Endothelial cell (in vitro differentiated cells): ENCODE measurements around the gene ALOX5. TPM values are rescaled to one million over a fixed set of nuclear protein-coding genes. Genes with fewer than 3 reads are reported as not detected.

Experiments used
- DNase-seq: peaks from one replicate; pipeline ENCODE4 v3.0.0; 2021; ENCODE audit warnings: low spot score
- H3K27ac Mint-ChIP-seq: one replicate; pipeline ENCODE4 v1.8.0; 2021; ENCODE audit warnings: mixed read lengths, inconsistent platforms; ENCODE audit not compliant: unreplicated experiment
- H3K27me3 Mint-ChIP-seq: one replicate; pipeline ENCODE4 v1.8.0; 2021; ENCODE audit warnings: mild to moderate bottlenecking, moderate library complexity, mixed read lengths, inconsistent platforms; ENCODE audit not compliant: unreplicated experiment
- H3K36me3 Mint-ChIP-seq: one replicate; pipeline ENCODE4 v1.8.0; 2021; ENCODE audit warnings: mild to moderate bottlenecking, low read depth, mixed read lengths, inconsistent platforms; ENCODE audit not compliant: unreplicated experiment
- H3K4me1 Mint-ChIP-seq: one replicate; pipeline ENCODE4 v1.8.0; 2021; ENCODE audit warnings: mild to moderate bottlenecking, mixed read lengths, inconsistent platforms; ENCODE audit not compliant: unreplicated experiment
- H3K4me3 Mint-ChIP-seq: one replicate; pipeline ENCODE4 v1.8.0; 2021; ENCODE audit warnings: mild to moderate bottlenecking, mixed read lengths, inconsistent platforms; ENCODE audit not compliant: unreplicated experiment
- H3K9me3 Mint-ChIP-seq: one replicate; pipeline ENCODE4 v1.8.0; 2021; ENCODE audit warnings: mixed read lengths, inconsistent platforms; ENCODE audit not compliant: unreplicated experiment
- total RNA-seq: library from RNA; stranded (reverse); fragmentation: NEBNext Ultra II Directional; extraction: Animal tissue kit (Norgen Biotek cat#: 25700); gene quantifications from one replicate; pipeline ENCODE4 v1.2.1, GENCODE V29; 2021; ENCODE audit not compliant: unreplicated experiment
- TF ChIP-seq, protein P1 (sequence below): fragments of 200-600 bp; sonication (generic); IDR thresholded peaks from one replicate; pipeline ENCODE4 v1.5.0; 2021; ENCODE audit warnings: antibody characterized with exemption; ENCODE audit not compliant: unreplicated experiment

Gene ALOX5
- total RNA-seq, 1 donor from 2014 or later = 0.18 TPM

DNA sequence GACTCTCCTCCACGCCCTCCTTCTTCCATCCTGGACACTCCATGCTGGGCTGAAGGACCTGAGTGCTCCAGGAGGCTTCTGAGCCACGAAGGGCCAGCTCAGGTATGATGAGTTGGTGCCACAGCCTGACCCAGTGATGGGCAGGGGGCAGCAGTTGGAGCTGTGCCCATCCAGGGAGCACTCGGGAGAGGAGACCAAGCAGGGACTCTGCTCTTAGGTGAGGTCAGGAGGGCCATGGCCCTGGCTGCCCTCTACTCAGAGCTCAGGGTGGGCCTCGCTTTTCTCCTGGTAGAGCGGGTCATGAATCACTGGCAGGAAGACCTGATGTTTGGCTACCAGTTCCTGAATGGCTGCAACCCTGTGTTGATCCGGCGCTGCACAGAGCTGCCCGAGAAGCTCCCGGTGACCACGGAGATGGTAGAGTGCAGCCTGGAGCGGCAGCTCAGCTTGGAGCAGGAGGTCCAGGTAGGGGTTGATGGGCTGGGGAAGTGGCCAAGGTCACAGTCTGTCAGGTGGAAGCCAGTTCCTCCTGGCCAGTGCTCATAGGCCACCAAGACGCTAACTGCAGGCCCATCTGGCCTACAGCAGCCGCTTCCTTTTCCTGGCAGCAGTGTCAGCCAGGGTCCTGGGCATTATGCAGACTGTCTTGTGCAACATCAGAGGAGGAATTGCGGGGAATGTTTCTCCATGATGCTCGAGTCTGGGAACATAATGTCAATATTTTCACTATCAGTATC lies 50.8 kb downstream of the ALOX5 start:
- TF ChIP-seq, protein P1, sequence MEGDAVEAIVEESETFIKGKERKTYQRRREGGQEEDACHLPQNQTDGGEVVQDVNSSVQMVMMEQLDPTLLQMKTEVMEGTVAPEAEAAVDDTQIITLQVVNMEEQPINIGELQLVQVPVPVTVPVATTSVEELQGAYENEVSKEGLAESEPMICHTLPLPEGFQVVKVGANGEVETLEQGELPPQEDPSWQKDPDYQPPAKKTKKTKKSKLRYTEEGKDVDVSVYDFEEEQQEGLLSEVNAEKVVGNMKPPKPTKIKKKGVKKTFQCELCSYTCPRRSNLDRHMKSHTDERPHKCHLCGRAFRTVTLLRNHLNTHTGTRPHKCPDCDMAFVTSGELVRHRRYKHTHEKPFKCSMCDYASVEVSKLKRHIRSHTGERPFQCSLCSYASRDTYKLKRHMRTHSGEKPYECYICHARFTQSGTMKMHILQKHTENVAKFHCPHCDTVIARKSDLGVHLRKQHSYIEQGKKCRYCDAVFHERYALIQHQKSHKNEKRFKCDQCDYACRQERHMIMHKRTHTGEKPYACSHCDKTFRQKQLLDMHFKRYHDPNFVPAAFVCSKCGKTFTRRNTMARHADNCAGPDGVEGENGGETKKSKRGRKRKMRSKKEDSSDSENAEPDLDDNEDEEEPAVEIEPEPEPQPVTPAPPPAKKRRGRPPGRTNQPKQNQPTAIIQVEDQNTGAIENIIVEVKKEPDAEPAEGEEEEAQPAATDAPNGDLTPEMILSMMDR = no peak
- no peak overlapping the region for H3K27ac Mint-ChIP-seq
- no peaks in the 10 kb centered on the region for H3K9me3 Mint-ChIP-seq
- peaks cover 3% of the 10 kb centered on the region for H3K36me3 Mint-ChIP-seq
- DNase-seq = no peak
- no peak overlapping the region for H3K4me3 Mint-ChIP-seq
- H3K27me3 Mint-ChIP-seq = peaks cover 16% of the 10 kb centered on the region
- H3K4me1 Mint-ChIP-seq = peaks cover 3% of the 10 kb centered on the region

DNA sequence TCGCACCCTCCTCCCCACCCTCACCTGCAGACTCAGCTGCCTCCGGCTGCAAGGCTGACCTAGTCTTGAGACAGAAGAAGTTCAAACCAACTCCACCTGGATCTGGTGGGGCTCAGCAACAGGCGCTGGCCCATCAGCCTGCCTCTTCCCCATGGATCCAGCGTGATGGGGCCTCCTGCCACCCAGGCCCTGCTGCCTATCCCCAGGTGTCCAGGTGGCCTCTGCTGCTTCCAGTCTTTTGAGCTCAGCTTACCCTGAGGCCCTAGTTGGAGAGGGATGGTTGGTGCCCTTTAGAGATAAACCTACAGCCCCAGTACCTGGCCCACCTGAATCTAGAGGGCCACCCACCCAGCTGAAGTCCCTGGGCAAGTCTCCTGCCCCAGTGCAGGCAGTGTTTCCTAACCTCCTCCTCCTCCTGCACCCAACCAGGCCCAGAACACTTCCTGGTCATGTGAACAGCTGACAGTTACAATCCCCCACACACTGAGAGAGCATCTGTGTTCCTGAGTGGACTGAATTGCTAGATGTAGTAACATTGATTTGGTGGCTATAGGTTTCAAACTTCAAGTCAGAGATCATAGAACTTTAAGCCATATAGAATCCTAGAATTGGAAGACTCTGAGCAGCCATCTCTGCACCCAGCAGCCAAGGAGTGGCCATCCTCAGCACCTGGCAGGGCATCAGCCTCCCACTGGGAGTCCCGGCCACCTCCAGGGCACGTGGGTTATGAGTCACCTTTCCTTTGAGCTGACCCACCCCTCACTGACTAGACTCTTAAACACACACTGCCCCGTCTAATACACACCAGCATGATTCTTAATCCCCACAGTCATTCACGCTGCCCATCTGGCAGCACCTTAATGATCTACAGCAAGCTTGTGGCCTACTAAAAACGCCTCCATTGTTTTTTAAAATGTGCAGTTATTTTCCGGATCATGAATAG lies 51.9 kb downstream of the ALOX5 start:
- Mint-ChIP-seq H3K27me3 (peaks cover 12% of the 10 kb centered on the region), H3K4me3 (no peak overlapping the region), H3K27ac (no peak overlapping the region), H3K36me3 (peaks cover 3% of the 10 kb centered on the region), H3K4me1 (no peaks in the 10 kb centered on the region), H3K9me3 (no peaks in the 10 kb centered on the region)
- DNase-seq = no peak
- TF ChIP-seq, protein P1 = no peak

DNA sequence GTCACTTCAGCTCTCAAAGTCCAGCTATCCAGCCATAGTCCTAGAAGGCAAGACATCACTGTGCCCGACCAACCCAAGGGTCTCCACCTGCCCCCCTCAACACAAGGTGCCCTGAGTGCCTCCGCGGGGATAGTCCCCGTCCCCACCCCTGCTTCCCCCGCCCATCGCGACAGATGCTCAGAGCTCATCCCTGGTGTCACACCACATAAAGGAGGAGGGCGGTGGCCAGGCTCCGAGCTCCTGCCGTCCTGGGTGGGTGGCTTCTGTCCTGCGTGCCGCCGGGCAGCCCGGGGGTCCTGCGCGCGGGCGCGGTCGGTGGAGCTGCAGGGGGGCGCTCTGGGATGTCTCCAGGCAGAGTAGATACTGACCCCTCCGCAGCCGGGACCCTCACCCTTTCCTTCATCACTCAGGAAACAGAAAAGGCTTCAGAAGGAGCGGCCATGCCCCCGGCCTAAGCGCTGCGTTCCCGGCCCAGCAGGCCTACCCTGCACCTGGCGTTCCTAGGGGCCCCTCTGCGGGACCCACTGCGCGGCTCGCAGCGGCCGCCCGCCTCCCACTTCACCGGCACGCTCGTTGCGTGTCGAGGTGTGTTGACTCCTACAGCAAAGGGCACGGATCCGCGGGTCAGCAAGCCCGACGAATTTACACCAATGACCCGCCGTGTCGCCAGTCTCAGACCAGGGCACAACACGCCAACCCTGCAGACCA lies 53.4 kb downstream of the ALOX5 start:
- no peaks in the 10 kb centered on the region for H3K9me3 Mint-ChIP-seq

DNA sequence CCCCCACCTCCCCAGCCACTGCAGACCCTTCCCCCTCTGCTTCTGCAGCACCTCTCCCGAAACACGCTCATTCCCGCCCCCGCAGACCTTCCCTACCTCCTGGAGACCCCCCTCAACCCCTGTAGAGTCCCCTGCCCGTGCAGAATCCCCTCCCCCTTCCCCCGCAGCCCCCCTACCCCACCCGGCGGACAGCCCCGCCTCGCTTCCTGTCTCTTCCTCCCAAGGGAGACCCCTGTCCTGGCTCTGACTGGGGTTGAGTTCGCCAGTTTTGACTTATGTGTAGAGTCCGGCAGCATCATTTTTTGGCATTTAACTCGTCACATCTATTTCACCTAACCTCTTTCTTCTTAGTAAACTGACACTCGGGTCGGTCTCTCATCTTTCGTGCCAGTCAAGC lies 54.0 kb downstream of the ALOX5 start:
- H3K27me3 Mint-ChIP-seq = peaks cover 6% of the 10 kb centered on the region
- H3K27ac Mint-ChIP-seq = no peak overlapping the region
- no peak for DNase-seq

More for the DNA sequence above, 53.4 kb downstream of the ALOX5 start:
- no peak for DNase-seq
- Mint-ChIP-seq H3K36me3 (peaks cover 3% of the 10 kb centered on the region), H3K27me3 (peaks cover 8% of the 10 kb centered on the region), H3K27ac (no peak overlapping the region), H3K4me3 (no peak overlapping the region), H3K4me1 (no peaks in the 10 kb centered on the region)
- TF ChIP-seq, protein P1 = no peak

More for the DNA sequence above, 54.0 kb downstream of the ALOX5 start:
- Mint-ChIP-seq H3K9me3 (no peaks in the 10 kb centered on the region), H3K4me3 (no peak overlapping the region), H3K4me1 (no peaks in the 10 kb centered on the region), H3K36me3 (peaks cover 3% of the 10 kb centered on the region)
- TF ChIP-seq, protein P1 = no peak
